ENCODE data around the gene NOLC1.

Gene NOLC1

DNA sequence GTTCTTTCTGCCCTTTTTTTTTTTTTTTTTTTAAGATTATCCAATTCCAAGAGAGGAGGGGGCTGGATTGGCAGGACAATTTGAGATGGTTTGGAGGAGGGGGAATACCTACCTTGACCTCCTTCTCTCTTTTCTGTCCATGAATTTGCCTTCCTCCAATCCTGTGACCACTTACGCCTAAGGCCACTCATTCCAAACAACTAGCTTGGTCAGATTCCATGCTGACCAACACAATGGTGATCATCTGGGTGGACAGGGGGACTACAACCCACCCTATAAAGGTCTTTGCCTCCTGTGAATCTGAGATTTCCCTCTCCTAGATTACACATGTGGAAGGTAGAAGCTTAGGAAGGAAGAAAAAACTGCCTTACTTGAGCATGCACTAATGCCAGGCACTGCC, 29.7 kb upstream of the NOLC1 start:
- DNase-seq, result no peak

DNA sequence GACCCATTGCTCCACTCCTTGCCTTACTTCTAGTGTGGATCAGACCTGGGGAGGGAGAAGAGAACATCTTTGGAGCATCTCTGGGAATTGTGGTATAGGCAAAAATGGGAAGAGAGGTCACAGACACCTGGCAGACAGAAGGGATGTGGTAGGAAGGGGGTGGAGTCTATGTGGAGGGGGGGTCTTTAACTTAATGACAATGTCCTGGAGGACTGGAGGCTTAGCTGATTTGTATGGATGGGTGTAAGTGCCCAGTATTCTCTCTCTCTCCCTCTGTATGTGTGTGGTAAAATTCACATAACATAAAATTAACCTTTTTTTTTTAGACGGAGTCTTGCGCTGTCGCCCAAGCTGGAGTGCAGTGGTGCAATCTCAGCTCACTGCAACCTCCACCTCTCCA, 29.0 kb upstream of the NOLC1 start:
- no peak for DNase-seq

GRCh38 chr10:102131286-102132170, 20.7 kb upstream of the NOLC1 start:
- DNase-seq, result peak; percentile 72

DNA sequence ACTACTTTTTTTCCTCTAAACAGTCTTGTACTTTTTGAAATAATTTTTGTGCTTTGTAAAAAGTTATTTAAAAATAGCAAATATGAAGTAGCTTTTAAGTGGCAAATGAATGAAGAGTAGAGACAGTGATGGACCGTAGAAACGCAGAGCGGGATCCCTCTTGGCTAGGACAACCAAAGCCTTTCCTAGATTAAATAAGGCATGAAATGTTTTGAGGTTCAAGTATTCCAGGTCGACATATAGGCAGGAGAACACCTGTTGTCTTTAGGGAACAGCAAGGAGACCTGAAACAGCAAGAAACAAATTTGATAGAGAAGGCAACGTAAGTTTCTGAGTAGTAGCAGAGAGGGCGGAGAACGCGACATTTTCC, 20.0 kb upstream of the NOLC1 start:
- no peak for DNase-seq

DNA sequence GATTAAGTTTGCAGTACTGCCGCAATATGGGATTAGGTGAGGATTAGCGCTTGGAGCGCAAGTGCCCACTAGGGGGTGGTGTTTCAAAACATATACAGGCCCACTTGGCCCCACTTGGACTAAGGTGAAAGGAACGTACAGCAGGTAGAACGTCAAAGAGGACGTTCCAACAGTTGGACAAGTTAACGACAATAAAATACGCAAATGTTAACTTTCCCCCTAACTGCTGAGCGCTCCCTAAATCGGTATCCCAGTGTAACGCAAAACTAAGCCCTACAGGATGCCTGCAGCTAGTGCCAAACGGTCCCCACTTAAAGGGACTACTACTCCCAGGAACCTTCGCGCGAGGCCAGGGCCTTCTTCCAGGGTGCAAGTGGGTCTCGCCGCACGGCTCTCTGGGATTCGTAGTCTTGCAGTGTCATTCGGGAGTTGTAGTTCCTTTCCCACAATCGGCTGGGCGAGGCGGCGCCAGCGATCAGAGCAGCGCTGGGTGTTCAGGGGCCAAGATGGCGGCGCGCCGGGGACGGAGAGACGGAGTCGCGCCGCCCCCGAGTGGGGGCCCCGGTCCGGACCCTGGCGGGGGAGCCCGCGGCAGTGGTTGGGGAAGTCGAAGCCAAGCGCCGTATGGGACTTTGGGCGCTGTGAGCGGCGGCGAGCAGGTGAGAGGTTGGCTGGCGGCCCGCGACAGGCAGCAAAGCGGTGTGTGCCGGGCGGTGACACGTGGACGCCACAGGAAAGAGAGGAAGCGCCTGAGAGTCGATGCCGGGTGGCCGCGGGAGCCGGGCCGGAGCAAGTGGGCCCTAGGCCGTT, 19.4 kb upstream of the NOLC1 start, which contains the start of gene PPRC1:
Gene PPRC1, plus strand, starts transcription at position 478 of the 810 bp plus-strand sequence. Its CDS starts 29 bp downstream, at position 507.
- peak; percentile 99 for DNase-seq

DNA sequence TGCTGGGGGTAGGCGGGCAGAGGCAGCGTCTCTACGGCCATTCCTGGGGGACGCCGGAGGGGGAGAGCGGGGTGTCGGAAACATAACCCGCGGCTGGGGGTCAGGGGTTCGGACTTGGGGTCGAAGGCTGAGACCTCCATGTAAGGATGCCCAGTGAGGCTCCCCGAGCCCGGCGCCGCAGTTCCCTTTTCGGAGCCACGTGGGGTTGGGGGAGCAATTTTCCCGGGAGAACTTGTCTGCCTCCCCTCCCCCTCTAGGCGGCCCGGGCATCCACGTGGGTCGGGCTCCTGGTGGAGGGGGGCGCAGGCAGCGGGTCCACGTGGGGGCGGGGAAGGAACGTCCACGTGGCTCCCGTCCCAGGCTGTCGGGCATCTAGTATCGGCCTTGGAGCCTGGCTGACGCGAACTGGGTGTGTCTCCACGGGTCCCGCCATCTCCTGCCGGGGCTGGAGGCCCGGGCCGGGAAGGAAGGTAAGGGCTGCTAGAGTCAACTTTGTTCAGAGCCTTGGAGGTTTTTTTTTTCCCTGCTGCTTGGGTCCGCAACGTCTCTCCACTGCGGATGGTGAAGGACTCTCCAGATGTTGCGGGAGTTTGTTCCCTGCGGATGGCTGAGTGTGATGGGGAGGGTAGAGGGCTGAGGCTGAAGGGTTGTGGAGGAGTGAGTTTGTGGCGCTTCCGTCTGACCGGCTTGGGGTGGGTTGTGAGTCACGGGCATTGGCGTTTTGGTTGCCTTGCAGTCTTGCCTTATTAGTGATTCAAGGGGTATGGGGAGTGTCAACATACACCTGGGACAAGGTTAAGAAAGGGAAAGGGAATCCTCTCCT, 18.6 kb upstream of the NOLC1 start:
- peak; percentile 84 for DNase-seq

DNA sequence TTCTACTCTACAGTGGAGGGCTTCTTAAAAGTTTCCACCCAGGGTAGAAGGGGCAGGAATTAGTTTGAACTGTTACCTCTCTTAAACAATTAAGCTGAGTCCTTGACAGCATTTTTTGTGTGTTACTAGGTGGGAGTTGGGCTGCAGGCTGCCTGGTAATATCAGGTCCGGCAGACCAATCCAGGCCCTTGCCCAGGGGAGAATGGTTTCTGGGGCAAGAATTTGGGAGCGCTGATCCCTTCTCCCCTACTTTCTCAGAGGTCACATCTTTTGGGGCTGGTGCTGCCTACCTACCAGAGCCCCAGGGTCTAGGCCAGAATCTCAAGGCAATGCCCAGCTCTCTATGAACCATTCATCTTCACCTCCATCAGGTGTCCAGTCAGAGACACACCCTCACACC, 17.8 kb upstream of the NOLC1 start:
- DNase-seq, result no peak

GRCh38 chr10:102135956-102136526, 16.1 kb upstream of the NOLC1 start:
- no peak for DNase-seq

DNA sequence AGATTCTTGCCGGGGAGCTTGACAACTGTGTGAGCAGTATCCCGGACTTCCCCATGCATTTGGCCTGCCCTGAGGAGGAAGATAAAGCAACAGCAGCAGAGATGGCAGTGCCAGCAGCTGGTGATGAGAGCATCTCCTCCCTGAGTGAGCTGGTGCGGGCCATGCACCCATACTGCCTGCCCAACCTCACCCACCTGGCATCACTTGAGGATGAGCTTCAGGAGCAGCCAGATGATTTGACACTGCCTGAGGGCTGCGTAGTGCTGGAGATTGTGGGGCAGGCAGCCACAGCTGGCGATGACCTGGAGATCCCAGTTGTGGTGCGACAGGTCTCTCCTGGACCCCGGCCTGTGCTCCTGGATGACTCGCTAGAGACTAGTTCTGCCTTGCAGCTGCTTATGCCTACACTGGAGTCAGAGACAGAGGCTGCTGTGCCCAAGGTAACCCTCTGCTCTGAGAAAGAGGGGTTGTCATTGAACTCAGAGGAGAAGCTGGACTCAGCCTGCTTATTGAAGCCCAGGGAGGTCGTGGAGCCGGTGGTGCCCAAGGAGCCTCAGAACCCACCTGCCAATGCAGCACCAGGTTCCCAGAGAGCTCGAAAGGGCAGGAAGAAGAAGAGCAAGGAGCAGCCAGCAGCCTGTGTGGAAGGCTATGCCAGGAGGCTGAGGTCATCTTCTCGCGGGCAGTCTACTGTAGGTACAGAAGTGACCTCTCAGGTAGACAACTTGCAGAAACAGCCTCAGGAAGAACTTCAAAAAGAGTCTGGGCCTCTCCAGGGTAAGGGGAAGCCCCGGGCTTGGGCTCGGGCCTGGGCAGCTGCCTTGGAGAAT, 12.7 kb upstream of the NOLC1 start:
- DNase-seq, result no peak

GRCh38 chr10:102140218-102140617, 12.0 kb upstream of the NOLC1 start:
- no peak for DNase-seq

GRCh38 chr10:102140913-102141540, 11.2 kb upstream of the NOLC1 start:
- DNase-seq, result no peak

DNA sequence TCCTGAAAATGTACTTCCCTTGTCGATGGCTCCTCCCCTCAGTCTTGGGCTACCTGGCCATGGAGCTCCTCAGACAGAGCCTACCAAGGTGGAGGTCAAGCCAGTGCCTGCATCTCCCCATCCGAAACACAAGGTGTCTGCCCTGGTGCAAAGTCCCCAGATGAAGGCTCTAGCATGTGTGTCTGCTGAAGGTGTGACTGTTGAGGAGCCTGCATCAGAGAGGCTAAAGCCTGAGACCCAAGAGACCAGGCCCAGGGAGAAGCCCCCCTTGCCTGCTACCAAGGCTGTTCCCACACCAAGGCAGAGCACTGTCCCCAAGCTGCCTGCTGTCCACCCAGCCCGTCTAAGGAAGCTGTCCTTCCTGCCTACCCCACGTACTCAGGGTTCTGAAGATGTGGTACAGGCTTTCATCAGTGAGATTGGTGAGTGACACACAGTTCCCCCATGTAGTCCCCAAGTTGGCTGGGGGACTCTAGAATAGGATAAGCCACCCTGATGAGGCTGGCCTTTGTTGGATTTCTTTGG, 10.5 kb upstream of the NOLC1 start:
- no peak for DNase-seq

DNA sequence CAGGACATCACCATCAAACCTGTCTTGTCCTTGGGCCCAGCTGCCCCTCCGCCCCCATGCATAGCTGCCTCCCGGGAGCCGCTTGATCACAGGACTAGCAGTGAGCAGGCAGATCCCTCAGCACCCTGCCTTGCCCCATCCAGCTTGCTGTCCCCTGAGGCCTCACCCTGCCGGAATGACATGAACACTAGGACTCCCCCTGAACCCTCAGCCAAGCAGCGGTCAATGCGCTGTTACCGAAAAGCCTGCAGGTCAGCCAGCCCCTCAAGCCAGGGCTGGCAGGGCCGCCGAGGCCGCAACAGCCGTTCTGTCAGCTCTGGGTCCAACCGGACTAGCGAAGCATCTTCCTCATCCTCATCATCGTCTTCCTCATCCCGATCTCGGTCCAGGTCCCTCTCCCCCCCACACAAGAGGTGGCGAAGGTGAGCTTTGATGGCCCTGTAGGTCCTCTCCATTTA, 5.2 kb upstream of the NOLC1 start:
- DNase-seq, result no peak

GRCh38 chr10:102147561-102147960, 4.6 kb upstream of the NOLC1 start:
- DNase-seq, result no peak

- no peak for DNase-seq
These were observed 3.9 kb upstream of the NOLC1 start for GRCh38 chr10:102148275-102148674.

GRCh38 chr10:102150970-102151773, 1.0 kb upstream of the NOLC1 start:
- DNase-seq, result peak; percentile 88

DNA sequence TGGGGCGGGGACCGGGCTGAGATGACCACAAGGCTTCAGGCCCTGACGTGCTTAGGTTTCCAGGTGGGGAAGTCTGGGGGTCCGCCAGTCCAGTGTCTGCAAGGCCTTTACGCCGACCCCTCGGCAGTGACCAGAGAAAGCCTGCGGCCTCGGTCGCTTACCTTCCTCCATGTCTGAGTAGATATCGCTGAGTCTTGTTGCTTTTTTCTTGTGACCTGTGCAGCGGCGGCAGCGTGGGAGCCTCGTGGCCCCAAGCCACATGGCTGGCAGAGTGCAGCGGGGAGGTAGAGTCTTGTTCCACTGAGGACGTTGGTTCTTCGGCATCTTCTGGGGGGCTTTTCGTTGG, 329 bp downstream of the NOLC1 start:
- no peak for DNase-seq

- no peak for DNase-seq
These were observed 968 bp downstream of the NOLC1 start for GRCh38 chr10:102153093-102153620.

GRCh38 chr10:102154466-102155116, 2.4 kb downstream of the NOLC1 start:
- no peak for DNase-seq

Data from EL (cell line).